HG02884 (cell line): ENCODE data around the gene JAZF1.

Experiments
- ATAC-seq: cut with Tn5 transposase; IDR thresholded peaks from one replicate; pipeline ENCODE4 v1.9.1; 2021; ENCODE audit warnings: mild to moderate bottlenecking, moderate library complexity; ENCODE audit not compliant: unreplicated experiment

JAZF1 gene

GRCh38 chr7:28078036-28078901, 102.3 kb downstream of the JAZF1 start:
- ATAC-seq: no peak

GRCh38 chr7:28077616-28078015, 103.0 kb downstream of the JAZF1 start:
- ATAC-seq: no peak

- no peak for ATAC-seq
Measured at GRCh38 chr7:28076423-28077200, 104.0 kb downstream of the JAZF1 start.

- no peak for ATAC-seq
Measured at GRCh38 chr7:28075674-28076358, 104.8 kb downstream of the JAZF1 start.

- no peak for ATAC-seq
Measured at GRCh38 chr7:28072876-28073514, 107.6 kb downstream of the JAZF1 start.

GRCh38 chr7:28071570-28071969, 109.0 kb downstream of the JAZF1 start:
- no peak for ATAC-seq

- ATAC-seq: no peak
Measured at GRCh38 chr7:28070297-28071055, 110.1 kb downstream of the JAZF1 start.

- ATAC-seq: no peak
Measured at GRCh38 chr7:28069807-28070206, 110.8 kb downstream of the JAZF1 start.

- no peak for ATAC-seq
Measured at GRCh38 chr7:28069388-28069787, 111.2 kb downstream of the JAZF1 start.

GRCh38 chr7:28068811-28069216, 111.8 kb downstream of the JAZF1 start:
- ATAC-seq: no peak

- ATAC-seq: no peak
Measured at GRCh38 chr7:28067171-28067570, 113.4 kb downstream of the JAZF1 start.

GRCh38 chr7:28065721-28066285, 114.8 kb downstream of the JAZF1 start:
- no peak for ATAC-seq

- no peak for ATAC-seq
Measured at GRCh38 chr7:28065308-28065707, 115.3 kb downstream of the JAZF1 start.

- no peak for ATAC-seq
Measured at GRCh38 chr7:28064437-28064836, 116.2 kb downstream of the JAZF1 start.

GRCh38 chr7:28062197-28062991, 118.2 kb downstream of the JAZF1 start:
- ATAC-seq: peak; percentile 63

- no peak for ATAC-seq
Measured at GRCh38 chr7:28061824-28062196, 118.8 kb downstream of the JAZF1 start.

- ATAC-seq: no peak
Measured at GRCh38 chr7:28060371-28060950, 120.1 kb downstream of the JAZF1 start.

GRCh38 chr7:28055161-28055544, 125.4 kb downstream of the JAZF1 start:
- ATAC-seq: no peak
